T-helper 1 cell treated with Interleukin-12 subunit alpha and Interleukin-12 subunit beta and Interleukin-4 antibody, amounts not matched to agents 30 ng/mL and 1 ng/mL, for 36 hours (primary cell): ENCODE data around the gene GPHN. TPM values are rescaled to one million over a fixed set of nuclear protein-coding genes. Genes with fewer than 3 reads are reported as not detected.
"Not testable (repeated sequence)": the region's sequence is repeated elsewhere in the genome, so short reads cannot be mapped to it uniquely, and the experiment has no call there.

Source experiments
- intact Hi-C: fragments of 100-400 bp; cut with micrococcal nuclease; formaldehyde crosslinking; loops from one replicate; pipeline ENCODE4 v1.15.1; 2024
- total RNA-seq: library from RNA; stranded (reverse); gene quantifications from 2 replicates; pipeline ENCODE4 v1.2.3, GENCODE V29; 2022

The GPHN gene
- total RNA-seq, 1 donor from 2014 or later, result 31.7 TPM

DNA sequence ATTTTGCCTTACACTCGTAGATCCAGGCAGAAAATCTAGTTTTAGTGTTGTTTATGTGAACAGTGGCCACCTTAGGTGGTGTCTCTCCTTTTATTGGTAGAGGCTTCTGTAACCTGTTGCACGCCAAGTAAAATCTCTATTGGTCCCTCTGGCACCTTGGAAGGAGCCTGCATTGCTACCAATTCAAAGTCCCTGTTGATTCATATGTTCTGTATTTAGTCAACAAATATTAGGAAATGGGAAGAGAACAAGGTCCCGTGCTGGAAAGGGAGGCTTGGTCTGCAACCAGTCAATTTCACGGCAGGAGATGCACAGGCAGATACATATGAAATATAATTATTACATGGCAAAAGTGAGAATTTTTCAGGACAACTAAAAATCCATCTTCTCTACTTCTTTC, 6.4 kb upstream of the GPHN start:
- intact Hi-C loops, result loop anchor here (10.0 kb wide), 1 partner anchor 1577 kb away; no protein-coding TSS in a partner anchor

DNA sequence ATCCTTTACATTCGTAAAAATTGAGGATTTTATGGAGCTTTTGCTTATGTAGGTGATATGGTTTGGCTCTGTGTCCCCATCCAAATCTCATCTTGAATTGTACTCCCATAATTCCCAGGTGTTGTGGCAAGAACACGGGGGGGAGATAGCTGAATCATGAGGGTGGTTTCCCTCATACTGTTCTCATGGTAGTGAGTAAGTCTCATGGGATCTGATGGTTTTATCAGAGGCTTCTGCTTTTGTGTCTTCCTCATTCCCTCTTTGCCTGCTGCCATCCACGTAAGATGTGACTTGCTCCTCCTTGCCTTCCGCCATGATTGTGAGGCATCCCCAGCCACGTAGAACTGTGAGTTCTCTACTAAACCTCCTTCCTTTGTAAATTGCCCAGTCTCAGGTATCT, 5.1 kb upstream of the GPHN start:
- intact Hi-C loops, result loop anchor here (10.0 kb wide), 1 partner anchor 1578 kb away; no protein-coding TSS in a partner anchor

DNA sequence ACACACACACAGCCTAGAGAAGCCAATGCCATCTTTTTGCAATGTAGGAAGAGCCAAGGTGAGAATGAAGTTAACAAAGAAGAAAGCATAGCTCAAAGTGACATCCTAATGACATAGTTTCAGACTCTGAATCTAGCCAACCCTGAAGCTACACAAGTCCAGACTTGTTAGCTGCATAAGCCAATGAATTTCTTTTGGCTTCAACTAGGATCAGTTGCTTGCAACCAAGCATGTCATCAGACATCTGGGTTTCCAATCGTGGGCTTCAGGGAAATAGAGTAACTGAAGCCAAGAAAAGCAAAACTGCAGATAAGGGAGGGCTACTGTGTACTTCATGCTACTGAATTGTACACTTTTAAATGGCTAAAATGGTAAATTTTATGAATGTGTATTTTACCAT, 4.4 kb upstream of the GPHN start:
- intact Hi-C loops, result loop anchor here (10.0 kb wide), 1 partner anchor 1579 kb away; no protein-coding TSS in a partner anchor

DNA sequence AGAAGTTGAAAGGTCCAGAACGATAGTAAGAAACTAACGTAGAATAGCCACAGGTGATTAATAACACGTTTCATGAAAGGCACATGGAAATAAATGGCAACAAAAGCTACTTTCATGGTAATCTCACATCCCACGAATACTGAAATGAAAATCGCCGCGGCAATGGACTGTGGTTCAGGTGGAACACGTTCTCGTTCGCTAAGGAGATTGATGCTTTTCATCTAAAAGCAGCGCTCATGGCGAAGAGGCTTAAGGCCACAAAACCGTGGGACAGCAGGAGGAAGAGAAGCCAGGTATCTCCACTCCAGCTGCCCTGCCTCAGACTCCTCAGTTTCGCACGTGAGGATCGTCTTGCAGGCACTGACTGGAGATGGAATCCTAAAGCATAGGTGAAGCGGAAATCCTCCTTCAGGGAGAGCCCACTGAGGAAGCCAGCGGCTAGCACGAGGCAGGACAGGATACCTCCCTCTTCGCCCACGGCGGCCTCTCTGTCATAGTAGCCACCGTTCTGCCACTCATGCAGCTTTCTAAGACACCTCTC, 696 bp upstream of the GPHN start:
- intact Hi-C loops, result loop anchor here (1.0 to 10.0 kb wide), 8 partner anchors 12 to 1582 kb away; partner anchors contain the start of genes ARG2, FNTB, MAX and PALS1

DNA sequence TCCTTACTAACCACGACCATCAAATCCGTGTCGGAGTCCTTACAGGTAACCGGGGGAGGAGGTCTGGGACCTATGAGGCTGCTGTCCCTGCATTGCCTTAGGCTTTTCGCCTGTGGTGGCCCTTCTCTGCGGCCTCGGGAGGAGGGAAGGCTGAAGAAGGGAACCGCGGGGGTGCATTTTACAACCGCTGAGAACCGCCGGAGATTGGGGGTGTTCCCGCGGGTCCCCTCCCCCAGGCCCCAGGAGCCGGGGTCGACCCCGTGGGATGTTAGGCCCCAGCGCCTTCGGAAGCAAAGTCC, 549 bp downstream of the GPHN start:
- intact Hi-C loops, result loop anchor here (1.0 to 10.0 kb wide), 7 partner anchors 851 to 1584 kb away; partner anchors contain the start of genes ATP6V1D, FNTB, FUT8 and MAX

DNA sequence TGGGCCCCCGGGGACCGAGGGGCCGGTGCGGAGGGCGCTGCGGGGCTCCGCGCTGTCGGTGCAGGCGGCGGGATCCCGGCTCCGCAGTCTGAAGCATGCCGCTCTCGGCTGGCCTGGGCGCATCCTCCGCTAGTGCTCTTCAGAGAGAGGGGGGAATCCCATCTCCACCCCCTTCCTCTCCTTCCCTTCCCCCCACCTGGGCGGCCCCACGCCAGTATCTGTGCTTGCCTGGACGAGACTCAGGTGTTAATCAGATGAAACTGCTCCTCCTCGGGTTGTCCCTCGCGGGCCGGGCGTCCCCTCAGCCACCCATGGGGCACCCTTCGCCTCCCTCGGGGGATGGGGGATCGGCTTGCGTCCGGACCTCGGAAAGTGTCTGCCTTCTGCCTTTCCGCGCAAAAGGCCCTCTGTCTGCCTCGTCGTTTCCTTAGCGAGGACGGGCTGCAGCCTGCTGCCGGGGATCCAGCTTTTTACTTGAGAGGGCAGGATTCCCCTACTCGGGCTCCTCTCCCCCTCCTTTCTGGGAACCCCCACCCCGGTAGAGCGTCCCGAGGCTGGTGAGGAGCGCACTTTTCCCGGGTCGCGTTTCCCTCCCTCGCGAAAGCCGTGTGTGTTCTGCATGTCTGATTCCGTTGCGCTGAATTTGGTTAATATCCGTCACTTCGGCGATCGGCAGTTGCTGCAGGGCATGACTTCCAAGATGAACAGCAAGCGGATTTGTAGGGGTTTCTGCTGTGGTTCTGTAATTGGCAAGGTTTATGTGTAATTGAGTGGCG, 1.1 kb downstream of the GPHN start:
- intact Hi-C loops, result loop anchor here (1.0 to 10.0 kb wide), 7 partner anchors 850 to 1584 kb away; partner anchors contain the start of genes ATP6V1D, FNTB, FUT8 and MAX

DNA sequence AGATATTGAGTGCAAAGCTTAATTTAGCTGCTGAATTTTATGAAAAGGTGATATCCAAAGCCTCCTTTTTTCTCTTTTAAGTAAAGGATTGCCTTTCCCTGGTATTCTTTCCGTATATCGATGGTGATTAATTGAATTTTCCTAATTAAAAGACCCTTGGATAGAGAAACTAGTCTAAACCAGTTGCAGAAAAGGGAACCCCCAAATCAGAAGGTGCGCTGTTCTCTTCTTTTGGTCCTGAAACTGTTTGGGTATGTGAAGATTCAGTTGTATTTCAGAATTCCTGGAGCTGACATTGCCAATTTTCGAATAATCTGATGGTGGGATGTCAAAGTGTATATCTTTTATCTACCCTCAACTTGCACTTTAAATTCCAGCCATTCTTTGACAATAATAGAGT, 1.9 kb downstream of the GPHN start:
- intact Hi-C loops, result loop anchor here (2.0 to 10.0 kb wide), 6 partner anchors 102 to 1585 kb away; partner anchors contain the start of genes FNTB, FUT8, MAX and RAD51B

DNA sequence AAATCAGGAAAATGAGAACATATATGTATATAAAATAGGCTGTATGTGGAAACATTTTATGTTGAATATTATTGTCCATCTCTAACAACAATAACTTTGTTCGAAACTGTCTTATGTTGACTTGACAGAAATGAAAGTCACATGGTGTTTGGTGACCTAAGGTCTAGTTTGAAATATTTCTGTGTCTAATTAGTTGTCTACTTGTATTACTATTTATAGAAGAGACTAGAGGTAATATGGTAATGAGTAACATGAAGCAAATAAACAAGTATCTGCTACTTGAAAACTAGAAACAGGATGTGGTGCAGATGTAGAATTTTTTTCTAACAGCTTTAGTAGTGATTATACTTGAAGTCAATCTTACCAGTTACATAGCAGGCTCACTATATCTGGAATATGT, 3.9 kb downstream of the GPHN start:
- intact Hi-C loops, result loop anchor here (5.0 kb wide), 1 partner anchor 100 kb away; no protein-coding TSS in a partner anchor

DNA sequence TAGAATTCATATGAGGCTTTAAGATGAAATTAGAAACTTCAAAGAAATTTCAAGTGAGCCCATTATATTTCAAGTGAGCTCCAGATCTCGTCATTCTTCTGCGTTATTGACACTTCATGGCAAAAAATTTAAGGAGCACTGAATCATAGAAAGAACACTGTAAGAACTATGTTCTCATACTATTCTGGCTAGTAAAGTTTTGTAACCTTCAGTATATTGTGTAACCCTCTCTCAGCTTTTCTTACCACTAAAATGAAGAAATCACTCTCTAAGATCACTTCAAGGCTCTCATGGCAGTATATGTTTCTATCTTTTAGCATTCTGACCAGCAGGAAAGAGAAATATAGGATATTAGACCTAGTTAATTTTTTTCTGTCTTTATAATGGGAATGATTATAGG, 6.3 kb downstream of the GPHN start:
- intact Hi-C loops, result loop anchor here (5.0 kb wide), 1 partner anchor 98 kb away; no protein-coding TSS in a partner anchor

DNA sequence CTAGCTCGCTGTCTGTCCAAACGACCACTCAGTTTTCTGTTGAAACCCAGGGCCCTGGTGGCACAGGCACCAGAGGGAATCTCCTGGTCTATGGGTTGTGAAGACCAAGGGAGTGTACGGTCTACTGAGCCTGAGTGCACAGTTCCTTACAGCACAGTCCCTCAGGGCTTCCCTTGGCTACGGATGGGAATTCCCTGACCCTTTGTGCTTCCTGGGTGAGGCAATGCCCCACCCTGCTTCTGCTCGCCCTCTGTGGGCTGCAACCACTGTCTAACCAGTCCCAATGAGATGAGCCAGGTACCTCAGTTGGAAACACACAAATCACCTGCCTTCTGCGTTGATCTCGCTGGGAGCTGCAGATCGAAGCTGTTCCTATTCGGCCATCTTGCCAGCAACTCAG, 22.6 kb downstream of the GPHN start:
- intact Hi-C loops, result no loop called here

DNA sequence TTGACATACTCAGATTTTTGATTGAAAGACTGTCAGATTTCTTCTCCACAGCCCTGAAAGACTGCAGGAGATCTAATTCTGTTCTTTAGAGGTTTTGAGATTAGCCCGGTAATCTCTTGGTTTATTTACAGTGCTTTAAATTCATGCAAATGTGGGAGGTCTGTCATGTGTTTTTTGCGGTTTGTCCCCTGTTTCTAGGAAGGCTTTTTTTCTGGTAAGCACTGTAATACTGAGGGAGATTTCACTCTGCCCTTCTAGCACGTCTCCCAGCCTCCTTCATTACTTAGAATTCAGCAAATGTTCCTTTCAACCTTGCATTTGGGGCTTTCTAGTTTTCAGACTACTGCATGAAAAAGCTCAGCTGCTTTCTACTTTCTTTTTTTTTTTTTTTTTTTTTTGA, 31.1 kb downstream of the GPHN start:
- intact Hi-C loops, result no loop called here

DNA sequence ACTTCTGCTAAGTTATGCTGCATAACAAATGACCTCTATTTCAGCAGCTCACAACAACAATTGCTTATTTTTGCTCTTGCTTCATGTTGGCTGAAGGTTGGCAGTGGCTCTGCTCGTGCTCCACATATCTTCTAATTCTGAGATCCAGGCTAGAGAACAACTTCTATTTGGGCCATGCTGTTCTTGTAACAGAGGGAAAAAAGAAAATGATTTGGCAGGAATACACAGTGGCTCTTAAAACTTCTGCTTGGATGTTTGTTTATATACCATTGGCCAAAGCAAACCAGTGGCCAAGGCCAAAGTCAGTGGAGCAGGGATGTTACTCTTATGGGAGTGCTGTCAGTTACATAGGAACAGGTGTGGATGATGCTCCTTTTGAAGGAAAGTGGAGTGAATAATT, 32.1 kb downstream of the GPHN start:
- intact Hi-C loops, result no loop called here

DNA sequence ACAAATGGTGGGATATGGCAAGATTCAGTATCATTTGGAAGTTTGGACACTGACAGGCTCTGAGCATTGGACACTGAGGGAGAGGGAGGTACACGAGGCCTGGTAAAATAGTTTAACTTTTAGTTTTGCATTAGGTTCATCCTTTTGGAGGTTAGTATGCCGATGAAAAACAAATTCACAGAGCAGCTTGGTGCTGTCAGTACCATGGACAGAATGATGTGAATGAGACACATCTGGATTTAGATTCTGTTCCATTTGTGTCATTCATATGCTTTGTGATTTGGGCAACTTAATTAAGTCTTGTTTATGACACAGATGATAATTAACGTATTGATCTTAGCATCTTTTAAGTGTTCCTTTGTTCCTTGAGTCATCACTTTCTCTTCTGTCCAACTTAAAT, 33.7 kb downstream of the GPHN start:
- intact Hi-C loops, result no loop called here

DNA sequence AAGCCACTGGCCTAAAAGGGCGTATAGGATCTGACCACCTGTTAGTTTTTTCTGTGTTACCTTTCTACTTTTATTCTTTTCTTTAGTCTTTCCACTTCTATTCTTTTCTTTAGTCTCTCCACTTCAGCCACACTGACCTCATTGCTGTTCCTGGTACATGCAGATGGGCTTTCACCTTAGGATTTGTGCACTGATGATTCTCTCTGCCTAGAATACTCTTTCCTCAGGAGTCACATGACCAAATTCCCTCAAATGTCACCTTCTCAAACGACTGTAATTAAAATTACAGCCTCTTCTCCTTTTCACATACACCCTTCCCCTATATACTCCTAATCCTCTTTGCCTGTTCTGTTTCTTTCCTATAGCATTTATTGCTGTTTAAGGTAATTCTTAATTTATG, 36.0 kb downstream of the GPHN start:
- intact Hi-C loops, result no loop called here

DNA sequence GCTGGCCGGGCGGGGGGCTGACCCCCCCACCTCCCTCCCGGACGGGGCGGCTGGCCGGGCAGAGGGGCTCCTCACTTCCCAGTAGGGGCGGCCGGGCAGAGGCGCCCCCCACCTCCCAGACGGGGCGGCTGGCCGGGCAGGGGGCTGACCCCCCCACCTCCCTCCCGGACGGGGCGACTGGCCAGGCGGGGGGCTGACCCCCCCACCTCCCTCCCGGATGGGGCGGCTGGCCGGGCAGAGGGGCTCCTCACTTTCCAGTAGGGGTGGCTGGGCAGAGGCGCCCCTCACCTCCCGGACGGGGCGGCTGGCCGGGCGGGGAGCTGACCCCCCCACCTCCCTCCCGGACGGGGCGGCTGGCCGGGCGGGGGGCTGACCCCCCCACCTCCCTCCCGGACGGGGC, 37.2 kb downstream of the GPHN start:
- intact Hi-C loops, result loop anchor here (5.0 kb wide), 1 partner anchor 48 kb away; no protein-coding TSS in a partner anchor

DNA sequence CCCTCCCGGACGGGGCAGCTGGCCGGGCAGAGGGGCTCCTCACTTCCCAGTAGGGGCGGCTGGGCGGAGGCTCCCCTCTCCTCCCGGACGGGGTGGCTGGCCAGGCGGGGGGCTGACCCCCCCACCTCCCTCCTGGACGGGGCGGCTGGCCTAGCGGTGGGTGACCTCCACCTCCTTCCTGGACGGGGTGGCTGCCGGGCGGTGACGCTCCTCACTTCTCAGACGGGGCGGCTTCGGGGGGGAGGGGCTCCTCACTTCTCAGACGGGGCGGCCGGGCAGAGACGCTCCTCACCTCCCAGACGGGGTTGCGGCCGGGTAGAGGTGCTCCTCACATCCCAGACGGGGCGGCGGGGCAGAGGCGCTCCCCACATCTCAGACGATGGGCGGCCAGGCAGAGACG, 37.8 kb downstream of the GPHN start:
- intact Hi-C loops, result loop anchor here (5.0 kb wide), 1 partner anchor 48 kb away; no protein-coding TSS in a partner anchor

DNA sequence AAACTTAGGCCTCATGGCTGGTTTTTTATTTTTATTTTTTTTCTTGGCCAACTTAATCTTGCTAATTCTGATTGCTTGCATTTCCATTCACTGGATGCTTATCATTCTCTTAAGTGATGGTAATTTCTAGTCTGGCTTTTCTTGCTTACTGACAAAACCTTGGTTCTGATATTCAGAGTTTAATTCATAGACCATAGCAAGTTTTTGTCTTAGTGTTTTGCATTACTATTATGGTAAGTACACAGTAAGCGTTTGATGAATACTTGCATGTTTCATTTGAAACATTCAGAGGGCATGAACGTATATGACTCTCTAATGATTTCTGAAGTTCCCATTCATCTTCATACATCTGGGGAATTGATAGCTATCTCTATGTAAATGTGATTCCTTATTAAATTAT, 55.8 kb downstream of the GPHN start:
- intact Hi-C loops, result no loop called here

DNA sequence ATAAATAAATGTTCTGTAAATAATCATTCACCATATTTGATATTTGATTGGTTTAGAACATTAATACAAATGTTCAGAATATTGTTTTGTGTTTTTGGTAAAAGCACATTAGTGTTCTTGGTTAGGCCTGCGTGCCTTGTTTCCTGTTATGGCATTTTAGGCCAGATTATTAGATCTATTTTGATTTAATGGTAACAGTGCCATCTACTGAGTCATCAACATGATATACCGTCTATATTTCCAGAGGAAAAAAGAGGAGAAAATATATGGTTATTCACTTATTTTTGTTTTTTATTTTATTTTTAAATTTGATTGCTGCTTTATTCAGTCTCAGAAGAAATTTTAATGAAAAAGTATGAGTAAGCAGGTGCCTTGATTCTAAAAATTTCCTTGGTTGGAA, 60.3 kb downstream of the GPHN start:
- intact Hi-C loops, result no loop called here

DNA sequence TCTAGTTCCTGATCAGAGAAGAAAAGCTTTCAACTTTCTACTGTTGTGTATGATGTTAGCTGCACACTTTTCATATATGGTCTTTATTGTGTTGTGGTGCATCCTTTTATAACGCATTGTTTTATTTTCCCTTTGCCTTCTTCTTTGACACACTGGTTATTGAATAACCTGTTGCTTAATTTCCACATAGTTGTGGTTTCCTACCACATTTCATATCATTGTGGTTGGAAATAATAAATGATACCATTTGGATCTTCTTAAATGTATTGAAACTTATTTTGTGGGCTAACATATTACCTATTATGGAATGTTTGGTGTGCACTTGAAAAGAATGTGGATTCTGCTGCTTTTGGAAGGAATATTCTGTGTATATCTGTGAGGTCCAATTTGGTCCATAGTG, 64.9 kb downstream of the GPHN start:
- intact Hi-C loops, result no loop called here

DNA sequence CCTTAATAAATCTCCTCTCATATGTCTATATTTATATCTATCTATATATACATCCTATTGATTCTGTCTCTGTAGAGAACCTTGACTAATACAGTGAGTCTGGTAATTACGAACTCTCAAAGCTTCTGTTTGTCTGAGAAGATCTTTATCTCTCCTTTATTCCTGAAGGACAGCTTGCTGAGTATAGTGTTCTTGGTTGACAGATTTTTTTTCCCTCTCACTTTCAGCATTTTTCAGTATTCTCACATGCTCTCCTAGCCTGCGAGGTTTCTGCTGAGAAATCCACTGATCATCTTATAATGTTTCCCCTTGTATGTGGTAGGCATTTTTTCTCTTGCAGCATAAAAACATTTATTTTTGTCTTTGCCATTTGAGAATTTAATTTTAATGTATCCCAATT, 67.1 kb downstream of the GPHN start:
- intact Hi-C loops, result no loop called here

DNA sequence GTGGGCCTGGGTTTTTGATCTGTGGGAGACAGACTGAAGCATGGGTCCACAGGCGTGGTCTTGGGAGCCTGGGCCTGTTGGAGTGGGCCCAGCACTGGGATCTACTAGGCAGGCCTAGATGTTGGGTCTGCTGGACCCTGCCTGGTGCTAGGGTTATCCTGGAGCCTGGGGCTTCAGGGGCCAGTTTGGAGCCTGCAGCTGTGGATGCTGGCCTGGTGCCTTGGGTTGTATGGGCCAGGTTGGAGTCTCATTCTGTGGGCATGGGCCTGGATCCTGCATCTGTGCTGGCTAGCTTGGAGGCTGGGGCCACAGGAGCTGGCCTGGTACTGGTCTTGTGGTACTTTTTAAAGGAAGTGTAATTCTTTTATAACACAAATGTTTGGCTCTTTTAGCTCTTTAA, 68.0 kb downstream of the GPHN start:
- intact Hi-C loops, result no loop called here

DNA sequence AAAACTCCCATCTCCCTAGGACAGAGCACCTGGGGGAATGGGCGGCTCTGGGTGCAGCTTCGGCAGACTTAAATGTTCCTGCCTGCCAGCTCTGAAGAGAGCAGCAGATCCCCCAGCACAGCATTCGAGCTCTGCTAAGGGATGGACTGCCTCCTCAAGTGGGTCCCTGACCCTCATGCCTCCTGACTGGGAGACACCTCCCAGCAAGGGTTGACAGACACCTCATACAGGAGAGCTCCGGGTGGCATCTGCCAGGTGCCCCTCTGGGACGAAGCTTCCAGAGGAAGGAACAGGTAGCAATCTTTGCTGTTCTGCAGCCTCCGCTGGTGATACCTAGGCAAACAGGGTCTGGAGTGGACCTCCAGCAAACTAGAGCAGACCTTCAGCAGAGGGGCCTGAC, 79.8 kb downstream of the GPHN start:
- intact Hi-C loops, result not testable (repeated sequence)

DNA sequence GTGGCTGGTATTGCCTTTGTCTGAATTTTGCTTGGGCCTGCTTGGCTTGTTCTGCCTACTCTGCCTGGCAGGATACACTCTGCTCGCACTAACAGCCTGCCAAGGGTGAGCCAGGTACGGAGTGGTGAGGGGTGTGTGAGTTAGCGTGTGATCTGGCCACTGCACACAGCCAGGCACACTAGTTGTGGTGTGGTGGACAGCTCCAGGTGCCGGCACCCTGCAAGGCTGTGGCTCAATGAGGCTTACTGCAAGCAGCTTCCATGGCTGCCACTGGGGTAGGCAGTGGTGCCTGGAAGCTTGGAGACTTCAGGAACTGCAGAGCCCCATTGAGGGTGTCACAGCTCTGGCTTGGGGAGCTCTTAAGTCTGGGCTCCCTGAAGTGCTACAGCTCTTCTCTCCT, 87.4 kb downstream of the GPHN start:
- intact Hi-C loops, result no loop called here
